ENCODE results near the gene IL17RC. TPM values are rescaled to one million over a fixed set of nuclear protein-coding genes. Genes with fewer than 3 reads are reported as not detected.

Gene IL17RC
- total and polyA plus RNA-seq, 2 of the 4 experiments (the other 2 are of a cell fraction), result 20.8 to 28.3 TPM

- ChIA-PET CTCF (no interaction called here), POLR2A (ENCODE audit: unreplicated experiment) (no interaction called here)
- Histone ChIP-seq H3K36me3 (ENCODE audit: control insufficient read depth, insufficient read depth, low read length) (no peaks in the 10 kb centered on the region), H2AK5ac (ENCODE audit: low read depth, low read length) (no peak overlapping the region), H2BK5ac (ENCODE audit: low read depth, low read length, poor library complexity, severe bottlenecking) (no peak overlapping the region), H3K56ac (ENCODE audit: extremely low read depth, insufficient read depth, low read length) (no peak overlapping the region), H2BK15ac (ENCODE audit: low read depth, low read length) (no peak overlapping the region), H3K79me1 (ENCODE audit: low read depth in 1 of 2, low read length in 2 of 2) (no peaks in the 10 kb centered on the region), H3K4me3 (ENCODE audit: insufficient read depth, low read depth, low read length) (no peak overlapping the region), H4K8ac (ENCODE audit: low read depth in 2 of 2, low read length in 2 of 2) (no peak overlapping the region), H4K20me1 (ENCODE audit: insufficient read depth, low read length) (no peaks in the 10 kb centered on the region), H3K14ac (replicated peaks; ENCODE audit: low read depth, low read length) (no peak overlapping the region), H3K27me3 (ENCODE audit: control insufficient read depth, insufficient read depth, low read length) (peaks cover 4% of the 10 kb centered on the region; the same call in 1 of the 2 replicates), H3K4me1 (ENCODE audit: control insufficient read depth, insufficient read depth, low read length) (peaks cover 6% of the 10 kb centered on the region), H2BK120ac (ENCODE audit: low read depth, low read length) (no peak overlapping the region), H3K9me3 (ENCODE audit: control insufficient read depth, insufficient read depth, low read length) (no peaks in the 10 kb centered on the region), H2AK9ac (replicated peaks; ENCODE audit: low read depth, low read length, poor library complexity) (no peak overlapping the region), H2BK20ac (ENCODE audit: low read depth, low read length) (no peak overlapping the region), H3K23ac (ENCODE audit: low read depth, low read length) (no peak overlapping the region), H4K91ac (ENCODE audit: insufficient read depth, low read depth, low read length) (no peak overlapping the region), H3K18ac (ENCODE audit: low read depth, low read length) (no peak overlapping the region), H3K9me1 (ENCODE audit: insufficient read depth, low read length) (no peaks in the 10 kb centered on the region), H3K9ac (ENCODE audit: low read depth, low read length) (no peak overlapping the region), H3K27ac (ENCODE audit: insufficient read depth, low read length) (no peak overlapping the region), H3K4me2 (ENCODE audit: low read depth, low read length) (no peak overlapping the region), H4K5ac (ENCODE audit: low read depth, low read length) (no peak overlapping the region), H3K4ac (ENCODE audit: low read depth, low read length) (no peak overlapping the region), H2AFZ (replicated peaks; ENCODE audit: low read length, poor library complexity) (no peak overlapping the region)
- no peak for ATAC-seq (ENCODE audit: low read depth)
- in situ Hi-C loops (cut with MboI; ENCODE audit: low sequenced_read_pairs), result no loop called here
- TF ChIP-seq NFE2L2 (IDR thresholded peaks at IDR 0.05; ENCODE audit: low read depth, low read length), result no peak
- no peak for TF ChIP-seq ELK1 (IDR thresholded peaks at IDR 0.05; ENCODE audit: borderline replicate concordance, low read depth, low read length)
- no peak for TF ChIP-seq BHLHE40 (IDR thresholded peaks at IDR 0.05; ENCODE audit: low read depth, low read length)
- no peak for TF ChIP-seq MAZ (IDR thresholded peaks at IDR 0.05; ENCODE audit: borderline replicate concordance, low read depth, low read length)
- no peak for TF ChIP-seq RAD21 (IDR thresholded peaks at IDR 0.05; ENCODE audit: low read length)
- no peak for TF ChIP-seq MXI1 (IDR thresholded peaks at IDR 0.05; ENCODE audit: borderline replicate concordance, low read depth, low read length)
- TF ChIP-seq RFX5 (IDR thresholded peaks at IDR 0.05; ENCODE audit: low read depth, low read length), result no peak
- no peak for TF ChIP-seq POLR2A (IDR thresholded peaks at IDR 0.05; ENCODE audit: low read depth, low read length)
- TF ChIP-seq CTCF (conservative IDR thresholded peaks at IDR 0.05; ENCODE audit: low read depth, low read length), result no peak
- no peak for TF ChIP-seq SMC3 (IDR thresholded peaks at IDR 0.05; ENCODE audit: low read depth, low read length)
- no peak for TF ChIP-seq USF2 (IDR thresholded peaks at IDR 0.05; ENCODE audit: low read depth, low read length)
- TF ChIP-seq CEBPB (IDR thresholded peaks at IDR 0.05; ENCODE audit: low read depth, low read length), result no peak
- no peak for TF ChIP-seq FOS (IDR thresholded peaks at IDR 0.05; ENCODE audit: low read depth, low read length)
- no CpG with 5 or more reads among the region's 1 CpG for WGBS, 2 experiments (ENCODE audit: extremely low coverage in 2 of 2, insufficient read length in 1 of 2)
- no TSS peak for BruUV-seq (replicated peaks)
- intact Hi-C loops (cut with micrococcal nuclease), result no loop called here
- dilution Hi-C loops (cut with HindIII; ENCODE audit: low sequenced_read_pairs, unreplicated experiment), result no loop called here
- DNase-seq, result no peak
These were observed 35.5 kb upstream of the IL17RC start for GRCh38 chr3:9881441-9881840.
